Gastroesophageal sphincter (tissue), 3 donors: ENCODE measurements around the gene RELL1.

Source experiments
- POLR2A ChIP-seq, 2 donors: fragments of 450-650 bp; IDR thresholded peaks; one replicate each; pipeline ENCODE4 v1.6.1; 2017; ENCODE audit warnings: antibody characterized with exemption in 2 of 2, mild to moderate bottlenecking in 2 of 2, moderate library complexity in 1 of 2
- TF ChIP-seq, protein P1 (sequence below), 4 experiments: fragments of 200-600 bp in 2 of 4; fragments of 450-650 bp in 2 of 4; sonication (generic) in 1 of 4; IDR thresholded peaks; one replicate each; pipeline ENCODE4 v1.5.1; 2017 to 2019; ENCODE audit warnings: antibody characterized with exemption in 4 of 4, mild to moderate bottlenecking in 2 of 4, moderate library complexity in 2 of 4

DNA sequence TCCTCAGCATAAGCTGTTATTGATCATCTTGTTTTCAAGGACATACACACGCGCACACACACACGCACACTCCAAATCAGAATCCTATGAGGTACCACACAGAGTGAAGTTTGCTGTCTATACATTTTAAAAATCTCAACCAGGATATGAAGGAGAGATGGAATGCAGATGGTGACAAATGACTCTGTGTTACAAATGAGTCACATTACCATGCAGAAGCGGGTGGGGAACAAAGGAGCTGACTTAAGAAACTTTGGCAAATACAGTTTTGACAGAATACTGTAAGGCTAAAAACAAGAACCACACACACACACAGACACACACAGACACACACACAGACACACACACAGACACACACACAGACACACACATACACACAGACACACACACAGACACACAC lies 81.7 kb downstream of the RELL1 start:
- TF ChIP-seq, protein P1, sequence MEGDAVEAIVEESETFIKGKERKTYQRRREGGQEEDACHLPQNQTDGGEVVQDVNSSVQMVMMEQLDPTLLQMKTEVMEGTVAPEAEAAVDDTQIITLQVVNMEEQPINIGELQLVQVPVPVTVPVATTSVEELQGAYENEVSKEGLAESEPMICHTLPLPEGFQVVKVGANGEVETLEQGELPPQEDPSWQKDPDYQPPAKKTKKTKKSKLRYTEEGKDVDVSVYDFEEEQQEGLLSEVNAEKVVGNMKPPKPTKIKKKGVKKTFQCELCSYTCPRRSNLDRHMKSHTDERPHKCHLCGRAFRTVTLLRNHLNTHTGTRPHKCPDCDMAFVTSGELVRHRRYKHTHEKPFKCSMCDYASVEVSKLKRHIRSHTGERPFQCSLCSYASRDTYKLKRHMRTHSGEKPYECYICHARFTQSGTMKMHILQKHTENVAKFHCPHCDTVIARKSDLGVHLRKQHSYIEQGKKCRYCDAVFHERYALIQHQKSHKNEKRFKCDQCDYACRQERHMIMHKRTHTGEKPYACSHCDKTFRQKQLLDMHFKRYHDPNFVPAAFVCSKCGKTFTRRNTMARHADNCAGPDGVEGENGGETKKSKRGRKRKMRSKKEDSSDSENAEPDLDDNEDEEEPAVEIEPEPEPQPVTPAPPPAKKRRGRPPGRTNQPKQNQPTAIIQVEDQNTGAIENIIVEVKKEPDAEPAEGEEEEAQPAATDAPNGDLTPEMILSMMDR (IDR thresholded peaks at IDR 0.05), result no peak
- no peak for TF ChIP-seq POLR2A (IDR thresholded peaks at IDR 0.05)
